SHP77 (cell line): ENCODE results near the gene EIF4G1.

Source experiments
- DNase-seq, 2 experiments: peaks; one replicate each; lab custom pipeline; 2025; lab: John Stamatoyannopoulos, UW

EIF4G1 gene

GRCh38 chr3:184350618-184351017, 36.2 kb downstream of the EIF4G1 start:
- no peak for DNase-seq

DNA sequence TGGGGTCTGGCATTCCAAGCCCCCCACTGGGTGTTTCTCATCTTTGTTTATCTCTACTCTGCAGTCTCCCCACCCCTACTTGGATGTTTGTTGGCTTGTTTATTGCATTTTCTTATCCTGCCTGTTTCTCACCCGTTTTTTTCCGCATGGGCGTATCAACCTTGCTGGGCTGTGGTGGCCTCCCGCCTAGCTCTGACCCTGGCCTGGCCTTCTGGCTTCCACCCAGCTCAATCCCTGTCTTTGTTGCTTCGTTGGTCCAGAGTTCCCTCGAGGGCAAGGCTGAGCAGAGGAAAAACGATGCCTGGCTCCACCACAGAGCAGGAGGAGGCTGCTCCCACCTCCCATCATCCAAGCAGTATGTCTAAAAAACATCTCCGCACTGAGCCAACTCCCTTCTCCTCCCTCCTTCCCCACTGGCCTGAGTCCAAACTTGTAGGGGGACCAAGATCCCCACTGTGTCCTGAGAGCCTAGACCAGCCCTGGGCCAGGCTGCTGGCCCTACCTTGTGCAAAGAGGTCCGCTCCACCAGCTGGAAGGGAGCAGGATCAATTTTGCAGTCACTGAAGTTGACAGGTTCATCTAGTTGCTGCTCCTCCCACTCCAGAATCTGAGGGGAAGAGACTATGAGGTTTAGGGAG, 37.2 kb downstream of the EIF4G1 start:
- DNase-seq, result no peak

DNA sequence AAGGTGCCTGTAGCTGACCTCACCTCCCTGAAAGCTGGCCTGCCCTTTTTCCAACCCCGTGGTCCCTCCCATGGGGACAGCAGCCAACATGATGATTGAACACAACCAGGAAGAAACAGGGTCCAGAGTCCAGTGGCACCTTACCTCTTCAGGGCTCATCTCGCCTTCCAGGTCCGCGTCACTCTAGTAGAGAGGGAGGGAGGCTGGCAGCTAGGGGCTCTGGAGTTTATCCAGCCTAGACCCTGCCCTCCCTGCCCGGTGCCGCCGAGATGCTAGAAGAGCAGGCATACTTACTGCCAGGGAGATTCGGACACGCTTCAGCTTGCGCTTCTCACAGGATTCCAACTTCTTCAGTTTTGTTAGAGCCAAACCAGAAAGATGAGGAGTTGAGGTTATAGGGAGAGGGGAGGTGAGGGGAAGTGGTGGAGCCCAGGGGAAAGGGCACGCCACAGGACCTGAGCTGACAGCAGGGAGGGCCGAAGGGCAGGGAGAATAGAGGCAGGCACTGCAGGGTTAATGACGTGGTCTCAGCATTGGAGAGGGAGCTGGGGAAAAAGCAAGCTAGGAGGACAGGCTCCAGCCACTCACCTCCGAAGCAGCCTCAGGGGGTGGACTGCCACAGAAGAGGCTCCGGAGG, 37.9 kb downstream of the EIF4G1 start:
- no peak for DNase-seq

DNA sequence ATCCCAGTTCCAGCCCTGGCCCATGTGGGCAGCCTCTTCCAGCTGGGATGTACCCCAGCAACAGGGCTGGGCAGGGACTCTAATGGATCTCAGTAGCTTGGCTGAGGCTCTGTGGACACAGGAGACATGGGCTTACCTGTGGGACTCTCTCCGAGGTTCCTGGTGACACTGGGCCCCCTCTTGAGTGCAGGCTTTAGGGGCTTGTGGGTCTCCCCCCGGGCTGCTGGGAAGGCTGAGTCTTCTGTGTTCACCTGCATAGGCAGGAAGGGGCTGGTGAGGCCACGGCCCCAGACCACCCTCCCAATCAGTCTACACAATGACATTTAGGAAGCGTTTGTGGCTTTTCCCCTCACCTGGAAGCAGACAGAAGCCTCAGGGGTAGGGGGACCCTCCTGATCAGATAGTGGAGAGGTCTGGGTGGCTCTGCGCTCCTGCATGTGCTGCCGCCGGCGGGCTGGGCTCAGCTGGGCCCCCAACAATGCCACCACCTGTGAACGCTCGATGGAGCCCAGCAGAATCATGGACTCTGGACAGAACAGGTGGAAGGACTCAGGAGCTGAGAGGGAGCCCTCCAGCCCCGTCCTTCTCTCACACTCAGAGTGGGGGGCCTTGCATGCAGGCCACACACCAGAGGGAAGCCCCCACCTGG, 38.6 kb downstream of the EIF4G1 start:
- no peak for DNase-seq

DNA sequence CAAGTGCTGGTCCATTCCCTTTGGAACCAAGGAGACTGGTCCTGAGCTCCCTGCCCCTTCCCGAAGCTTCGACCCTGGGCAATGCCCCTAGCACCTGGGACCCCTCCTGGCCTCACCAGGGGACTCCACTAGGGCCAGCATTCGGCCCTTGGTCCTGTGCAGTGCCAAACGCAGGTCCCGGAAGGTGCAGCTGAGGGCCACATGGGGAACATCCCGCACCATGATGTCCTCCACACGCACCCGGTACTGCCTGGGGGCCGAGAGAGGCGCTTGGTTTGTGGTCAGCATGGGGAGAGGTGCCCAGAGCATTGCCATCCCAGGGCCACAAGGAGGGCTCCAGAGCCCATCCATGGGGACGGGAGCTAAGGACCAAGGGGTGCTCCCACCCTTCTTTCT, 39.1 kb downstream of the EIF4G1 start:
- no peak for DNase-seq

- peak; percentile 14 to 25 for DNase-seq
Measured at GRCh38 chr3:184354121-184354728, 39.8 kb downstream of the EIF4G1 start.

DNA sequence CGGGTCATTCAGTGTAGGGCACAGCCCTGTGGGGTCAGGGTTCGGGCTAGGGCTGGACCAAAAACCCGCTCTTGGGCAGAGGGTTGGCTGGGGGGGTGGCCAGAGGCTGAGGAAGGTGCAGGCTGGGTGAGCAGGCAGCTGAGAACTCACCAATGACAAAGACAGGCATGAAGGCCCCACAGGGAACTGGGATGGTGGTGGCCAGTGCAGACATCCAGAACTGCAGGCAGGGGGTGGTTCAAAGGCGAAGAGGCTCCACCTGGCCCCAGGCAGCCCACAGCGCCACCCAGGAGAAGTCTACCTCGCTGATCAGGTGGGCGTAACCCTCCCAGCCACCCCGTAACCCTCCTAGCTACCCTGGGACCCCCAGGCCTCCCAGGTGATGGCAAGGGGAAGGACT, 40.3 kb downstream of the EIF4G1 start:
- no peak for DNase-seq

GRCh38 chr3:184355261-184356040, 41.0 kb downstream of the EIF4G1 start:
- no peak for DNase-seq

DNA sequence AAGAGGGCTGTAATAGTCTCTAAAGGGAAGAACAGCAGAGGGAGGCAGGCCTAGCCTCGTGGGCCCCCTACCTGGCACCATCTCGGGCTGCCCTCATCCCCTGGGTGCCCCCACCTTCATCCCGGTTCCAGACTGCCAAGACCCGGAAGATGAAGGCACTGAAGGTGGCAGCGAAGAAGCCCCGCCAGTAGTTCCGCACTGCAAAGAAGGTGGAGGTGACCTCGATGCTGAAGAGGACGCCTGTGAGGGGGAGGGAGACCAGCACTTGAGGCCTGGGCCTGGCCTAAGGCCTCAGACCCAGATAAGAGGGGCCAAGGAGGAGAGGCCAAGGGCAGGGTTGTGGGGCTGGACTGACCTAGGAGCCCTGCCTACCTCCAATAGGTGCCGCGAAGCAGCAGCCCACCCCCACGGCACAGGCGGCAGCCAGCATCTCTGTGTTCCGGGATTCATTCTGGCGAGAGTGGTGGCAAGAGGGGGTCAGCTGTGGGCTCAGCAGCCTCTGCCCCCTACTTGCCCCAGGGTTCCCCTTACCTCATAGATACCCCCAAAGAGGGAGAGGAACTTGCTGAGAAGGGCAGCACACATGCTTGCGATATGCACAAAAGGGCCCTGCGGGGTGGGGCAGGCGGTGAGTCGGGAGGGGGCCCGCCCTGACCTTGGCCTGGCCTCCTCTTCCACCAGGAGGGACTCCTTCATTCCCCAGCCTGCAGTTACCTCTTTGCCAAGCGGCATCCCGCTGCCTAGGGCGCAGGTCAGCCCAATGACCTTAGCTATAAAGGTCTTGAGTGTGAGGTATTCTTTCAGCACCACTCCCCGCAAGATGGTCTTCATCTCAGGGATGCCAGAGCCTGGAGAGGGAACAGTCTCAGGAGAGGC, 43.1 kb downstream of the EIF4G1 start:
- DNase-seq, result no peak

DNA sequence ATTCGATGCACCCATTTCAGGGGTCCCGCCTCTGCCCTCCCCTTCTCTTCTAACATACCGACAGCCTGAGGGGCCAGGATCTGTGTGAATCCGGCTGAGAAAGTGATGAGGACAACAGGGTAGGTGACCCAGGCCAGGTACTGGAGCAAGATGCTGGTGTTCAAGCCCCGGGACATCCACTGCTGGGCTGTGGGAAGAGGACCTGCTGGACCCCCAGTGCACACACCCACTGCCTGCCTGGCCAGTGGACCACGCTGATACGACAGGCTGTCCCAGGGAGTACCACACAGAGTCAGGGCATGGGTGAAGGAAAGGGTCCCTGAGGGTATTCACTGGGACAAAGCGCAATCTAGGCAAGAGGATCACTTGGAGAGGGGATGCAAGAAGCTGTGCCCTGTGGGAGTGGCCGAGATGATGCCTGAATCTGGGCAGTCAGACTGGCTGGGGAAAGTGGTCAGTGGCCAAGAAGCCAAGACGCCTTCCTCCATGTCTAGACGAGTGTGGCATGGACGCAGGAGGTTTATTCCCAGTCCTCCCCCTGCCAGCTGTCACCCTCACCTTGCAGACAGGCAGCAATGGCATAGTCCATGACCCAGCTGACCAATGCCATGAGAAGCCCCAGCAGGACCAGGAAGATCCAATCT, 43.8 kb downstream of the EIF4G1 start:
- no peak for DNase-seq

DNA sequence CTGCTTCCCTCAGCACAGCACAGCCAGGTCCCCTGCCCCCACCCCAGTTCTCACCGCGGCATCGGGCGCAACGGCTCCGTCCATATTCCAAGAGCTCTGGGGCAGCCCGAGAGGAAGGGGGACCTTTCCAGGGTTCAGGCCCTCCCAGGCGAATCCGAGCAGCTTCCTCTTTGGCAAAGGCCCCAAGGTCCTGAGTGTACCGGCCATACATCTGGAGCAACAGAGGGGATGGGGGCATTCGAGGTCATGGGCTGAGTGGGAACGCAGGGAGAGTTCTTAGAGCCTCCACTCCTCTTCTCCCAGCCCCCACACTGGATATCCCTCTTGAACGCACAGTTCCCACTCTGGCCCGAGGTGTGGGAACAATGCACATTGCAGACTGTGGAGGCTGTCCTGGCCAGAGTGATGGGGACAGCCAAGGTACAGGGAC, 44.5 kb downstream of the EIF4G1 start:
- no peak for DNase-seq

GRCh38 chr3:184359610-184360009, 45.2 kb downstream of the EIF4G1 start:
- no peak for DNase-seq

- DNase-seq, result no peak
Measured at GRCh38 chr3:184360070-184360928, 45.9 kb downstream of the EIF4G1 start.

- DNase-seq, result no peak
Measured at GRCh38 chr3:184360929-184361531, 46.6 kb downstream of the EIF4G1 start.

- peak; percentile 33 to 36 for DNase-seq
Measured at GRCh38 chr3:184361532-184361931, 47.1 kb downstream of the EIF4G1 start, which contains the start of the genes CLCN2 and POLR2H. TSS of gene CLCN2 (minus strand) at chr3:184361605. CDS start at chr3:184361479, 126 bp downstream. TSS of gene POLR2H (plus strand) at chr3:184361710. CDS start at chr3:184363493, 1,783 bp downstream.

DNA sequence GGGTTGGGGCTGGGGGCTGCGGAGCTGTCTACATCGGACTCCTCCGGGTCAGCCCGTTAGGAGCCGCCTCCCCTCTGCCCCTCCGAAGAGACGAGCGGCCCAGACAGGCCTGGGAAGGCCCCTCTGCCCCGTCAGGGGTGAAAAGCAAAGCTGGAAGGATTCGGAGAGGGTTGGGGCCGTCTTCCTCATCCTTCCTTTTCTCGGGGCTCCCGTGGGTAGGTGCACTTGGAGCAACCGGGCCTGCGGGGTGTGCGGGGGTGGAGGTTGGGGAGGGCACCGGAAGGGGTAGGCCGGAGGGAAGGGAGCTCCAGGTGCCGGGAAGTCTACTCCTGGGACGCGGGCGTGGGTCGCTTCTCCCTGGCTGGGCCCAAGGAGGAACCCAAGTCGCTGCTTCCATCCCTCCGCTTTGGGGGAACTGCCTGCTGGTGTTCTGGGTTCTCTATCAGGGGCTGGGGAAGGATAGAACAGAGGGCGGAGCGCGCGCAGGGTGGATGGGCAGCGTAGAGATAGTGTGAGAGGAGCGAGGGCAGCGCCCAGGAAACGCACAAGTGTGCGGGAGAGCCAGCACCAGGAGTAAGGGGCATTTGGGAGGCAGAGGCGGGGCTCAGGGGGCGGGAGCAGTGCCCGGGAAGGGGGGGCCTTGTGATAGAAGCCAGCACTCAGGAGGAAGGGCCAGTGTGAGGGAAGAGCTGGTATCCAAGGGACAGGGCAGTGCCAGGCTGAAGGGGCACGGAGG, 47.7 kb downstream of the EIF4G1 start:
- DNase-seq, result peak; percentile 67 to 68

DNA sequence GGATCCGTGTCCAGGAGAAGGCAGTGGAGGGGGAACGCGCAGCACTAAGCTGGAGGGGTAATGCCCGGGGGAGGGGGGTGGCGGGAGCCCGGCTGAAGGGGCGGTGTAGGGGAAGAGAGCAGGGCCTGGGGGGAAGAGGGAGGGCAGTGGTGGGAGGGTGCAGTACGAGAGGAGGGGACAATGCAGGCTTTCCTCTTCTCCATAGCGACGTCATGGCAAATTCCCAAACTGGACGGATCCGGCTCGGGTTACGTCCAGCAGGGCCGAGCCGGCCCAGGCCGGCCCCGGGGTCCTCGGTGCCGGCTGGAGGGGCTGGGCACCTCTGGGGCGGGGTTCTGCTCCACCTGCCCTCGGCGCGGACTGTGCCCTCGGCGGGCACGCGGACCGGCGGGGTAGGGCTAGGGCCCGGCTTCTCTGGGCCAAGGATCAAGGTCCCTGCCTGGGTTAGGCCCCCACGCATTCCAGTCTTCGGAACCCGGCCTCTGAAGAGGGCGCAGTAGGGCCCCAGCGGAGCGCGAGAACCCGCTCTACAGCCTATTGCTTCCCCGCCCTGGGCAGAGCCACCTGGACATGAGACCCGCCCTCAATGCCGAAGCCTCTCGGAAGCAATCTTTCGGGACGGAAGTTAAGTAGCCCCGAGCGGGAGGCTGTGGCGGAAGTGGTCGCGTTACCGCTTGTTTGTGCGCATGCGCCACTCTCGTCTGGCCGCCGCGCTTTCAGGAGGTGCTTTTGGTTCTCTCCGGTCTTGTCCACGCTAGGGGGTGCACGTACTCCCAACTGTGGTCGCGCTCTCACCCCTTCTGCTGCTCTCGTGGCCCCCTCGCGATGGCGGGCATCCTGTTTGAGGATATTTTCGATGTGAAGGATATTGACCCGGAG, 48.5 kb downstream of the EIF4G1 start:
- peak; percentile 97 to 98 for DNase-seq
